ENCODE results near the gene TSKS. TPM values are rescaled to one million over a fixed set of nuclear protein-coding genes. Genes with fewer than 3 reads are reported as not detected.

Gene TSKS
- total and polyA plus RNA-seq, 2 donors (not counting 1 experiment from before 2014, with no cell fraction given), result not detected

- H3K4me2 ChIP-seq (ENCODE audit: extremely low read depth, insufficient read depth, low read length), result no peak overlapping the region
- TF ChIP-seq, protein P1, sequence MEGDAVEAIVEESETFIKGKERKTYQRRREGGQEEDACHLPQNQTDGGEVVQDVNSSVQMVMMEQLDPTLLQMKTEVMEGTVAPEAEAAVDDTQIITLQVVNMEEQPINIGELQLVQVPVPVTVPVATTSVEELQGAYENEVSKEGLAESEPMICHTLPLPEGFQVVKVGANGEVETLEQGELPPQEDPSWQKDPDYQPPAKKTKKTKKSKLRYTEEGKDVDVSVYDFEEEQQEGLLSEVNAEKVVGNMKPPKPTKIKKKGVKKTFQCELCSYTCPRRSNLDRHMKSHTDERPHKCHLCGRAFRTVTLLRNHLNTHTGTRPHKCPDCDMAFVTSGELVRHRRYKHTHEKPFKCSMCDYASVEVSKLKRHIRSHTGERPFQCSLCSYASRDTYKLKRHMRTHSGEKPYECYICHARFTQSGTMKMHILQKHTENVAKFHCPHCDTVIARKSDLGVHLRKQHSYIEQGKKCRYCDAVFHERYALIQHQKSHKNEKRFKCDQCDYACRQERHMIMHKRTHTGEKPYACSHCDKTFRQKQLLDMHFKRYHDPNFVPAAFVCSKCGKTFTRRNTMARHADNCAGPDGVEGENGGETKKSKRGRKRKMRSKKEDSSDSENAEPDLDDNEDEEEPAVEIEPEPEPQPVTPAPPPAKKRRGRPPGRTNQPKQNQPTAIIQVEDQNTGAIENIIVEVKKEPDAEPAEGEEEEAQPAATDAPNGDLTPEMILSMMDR (conservative IDR thresholded peaks at IDR 0.05 in 1 of 2, IDR thresholded peaks at IDR 0.05 in 1 of 2; ENCODE audit: low read depth in 1 of 2, low read length in 2 of 2), result no peak
- no peak for TF ChIP-seq EZH2 (IDR thresholded peaks at IDR 0.05; ENCODE audit: low read length, missing control alignments)
- no peak overlapping the region for H2AFZ ChIP-seq (ENCODE audit: low read length)
- H3K79me2 ChIP-seq (ENCODE audit: control insufficient read depth, insufficient read depth, low read length), result no peaks in the 10 kb centered on the region
- no peaks in the 10 kb centered on the region for H3K9me3 ChIP-seq (ENCODE audit: control insufficient read depth, insufficient read depth, low read depth, low read length)
- H3K9ac ChIP-seq (ENCODE audit: insufficient read depth, low read length), result no peak overlapping the region
- no peak overlapping the region for H3K27ac ChIP-seq (ENCODE audit: insufficient read depth, low read length)
- no peaks in the 10 kb centered on the region for H4K20me1 ChIP-seq (ENCODE audit: control insufficient read depth, extremely low read depth, insufficient read depth, low read length)
- no peaks in the 10 kb centered on the region for H3K27me3 ChIP-seq (ENCODE audit: control insufficient read depth, insufficient read depth, low read length)
- peaks cover 4% of the 10 kb centered on the region for H3K4me1 ChIP-seq (ENCODE audit: control insufficient read depth, extremely low read depth, insufficient read depth, low read length)
- no peaks in the 10 kb centered on the region for H3K36me3 ChIP-seq (ENCODE audit: control insufficient read depth, insufficient read depth, low read length)
- DNase-seq (ENCODE audit: low read depth in 2 of 2), result no peak
- no peak overlapping the region for H3K4me3 ChIP-seq (replicated peaks in 1 of 4; ENCODE audit: control extremely low read depth in 1 of 4, insufficient read depth in 1 of 4, low read depth in 3 of 4, low read length in 4 of 4)
Observed at GRCh38 chr19:49705919-49706318, 57.2 kb downstream of the TSKS start.

DNA sequence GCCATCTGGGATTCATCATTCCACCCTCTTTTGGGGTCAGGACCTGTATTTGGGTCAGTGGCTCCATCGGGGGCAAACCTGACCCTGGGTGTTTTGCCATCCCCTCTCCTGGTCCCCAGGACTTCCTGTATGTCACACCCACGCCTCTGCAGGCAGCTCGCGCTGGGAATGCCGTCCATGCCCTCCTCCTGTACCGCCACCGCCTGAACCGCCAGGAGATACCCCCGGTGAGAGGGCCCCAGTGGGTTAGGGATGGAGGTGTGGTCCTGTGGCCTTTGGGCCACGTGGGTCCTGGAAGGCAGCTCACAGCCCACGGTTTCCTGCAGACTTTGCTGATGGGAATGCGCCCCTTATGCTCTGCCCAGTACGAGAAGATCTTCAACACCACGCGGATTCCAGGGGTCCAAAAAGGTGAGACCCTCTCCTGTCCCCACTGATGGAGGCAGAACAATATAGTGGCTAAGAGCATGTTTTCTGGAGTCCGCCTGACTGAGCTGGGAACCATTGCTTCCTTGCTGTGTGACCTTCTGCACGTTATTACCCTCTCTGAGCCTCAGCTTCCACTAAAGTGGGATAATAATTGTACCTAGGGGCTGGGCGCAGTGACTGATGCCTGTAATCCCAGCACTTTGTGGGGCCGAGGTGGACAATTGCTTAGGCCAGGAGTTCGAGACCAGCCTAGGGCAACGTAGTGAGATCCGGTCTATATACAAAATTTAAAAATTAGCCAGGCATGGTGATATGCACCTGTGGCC is 58.0 kb downstream of the TSKS start:
- Histone ChIP-seq H3K9me3 (ENCODE audit: control insufficient read depth, insufficient read depth, low read depth, low read length) (no peaks in the 10 kb centered on the region), H3K4me1 (ENCODE audit: control insufficient read depth, extremely low read depth, insufficient read depth, low read length) (no peaks in the 10 kb centered on the region), H2AFZ (ENCODE audit: low read length) (no peak overlapping the region), H3K27ac (ENCODE audit: insufficient read depth, low read length) (no peak overlapping the region), H4K20me1 (ENCODE audit: control insufficient read depth, extremely low read depth, insufficient read depth, low read length) (no peaks in the 10 kb centered on the region), H3K9ac (ENCODE audit: insufficient read depth, low read length) (no peak overlapping the region), H3K36me3 (ENCODE audit: control insufficient read depth, insufficient read depth, low read length) (no peaks in the 10 kb centered on the region), H3K79me2 (ENCODE audit: control insufficient read depth, insufficient read depth, low read length) (no peaks in the 10 kb centered on the region), H3K4me3 (replicated peaks in 1 of 4; ENCODE audit: control extremely low read depth in 1 of 4, insufficient read depth in 1 of 4, low read depth in 3 of 4, low read length in 4 of 4) (no peak overlapping the region), H3K27me3 (ENCODE audit: control insufficient read depth, insufficient read depth, low read length) (no peaks in the 10 kb centered on the region), H3K4me2 (ENCODE audit: extremely low read depth, insufficient read depth, low read length) (no peak overlapping the region)
- DNase-seq (ENCODE audit: low read depth in 2 of 2), result no peak
- TF ChIP-seq, protein P1 (conservative IDR thresholded peaks at IDR 0.05 in 1 of 2, IDR thresholded peaks at IDR 0.05 in 1 of 2; ENCODE audit: low read depth in 1 of 2, low read length in 2 of 2), result no peak
- TF ChIP-seq EZH2 (IDR thresholded peaks at IDR 0.05; ENCODE audit: low read length, missing control alignments), result no peak

DNA sequence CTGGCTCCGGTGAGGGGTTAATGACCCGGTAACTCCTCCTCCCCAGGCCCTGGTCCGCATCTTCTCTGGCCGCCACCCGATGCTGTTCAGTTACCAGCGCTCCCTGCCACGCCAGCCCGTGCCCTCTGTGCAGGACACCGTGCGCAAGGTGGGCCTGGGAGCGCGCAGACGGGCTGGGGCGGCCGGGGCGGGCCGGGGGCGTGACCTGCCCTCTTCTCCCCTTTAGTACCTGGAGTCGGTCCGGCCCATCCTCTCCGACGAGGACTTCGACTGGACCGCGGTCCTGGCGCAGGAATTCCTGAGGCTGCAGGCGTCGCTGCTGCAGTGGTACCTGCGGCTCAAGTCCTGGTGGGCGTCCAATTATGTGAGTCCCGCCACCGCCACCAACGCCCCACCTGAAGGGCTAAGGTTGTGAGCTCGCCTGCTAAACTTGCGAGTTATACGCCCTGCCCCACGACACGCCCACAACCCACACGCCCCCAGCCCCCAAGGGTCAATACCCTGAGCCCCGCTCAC is 61.8 kb downstream of the TSKS start:
- H3K4me3 ChIP-seq (replicated peaks in 1 of 4; ENCODE audit: control extremely low read depth in 1 of 4, insufficient read depth in 1 of 4, low read depth in 3 of 4, low read length in 4 of 4), result no peak overlapping the region
- H3K27ac ChIP-seq (ENCODE audit: insufficient read depth, low read length), result no peak overlapping the region
- DNase-seq (ENCODE audit: low read depth in 2 of 2), result no peak
- no peak for TF ChIP-seq EZH2 (IDR thresholded peaks at IDR 0.05; ENCODE audit: low read length, missing control alignments)
- TF ChIP-seq, protein P1 (conservative IDR thresholded peaks at IDR 0.05 in 1 of 2, IDR thresholded peaks at IDR 0.05 in 1 of 2; ENCODE audit: low read depth in 1 of 2, low read length in 2 of 2), result no peak
- H3K36me3 ChIP-seq (ENCODE audit: control insufficient read depth, insufficient read depth, low read length), result no peaks in the 10 kb centered on the region
- H3K9ac ChIP-seq (ENCODE audit: insufficient read depth, low read length), result no peak overlapping the region
- H3K27me3 ChIP-seq (ENCODE audit: control insufficient read depth, insufficient read depth, low read length), result no peaks in the 10 kb centered on the region
- no peaks in the 10 kb centered on the region for H3K4me1 ChIP-seq (ENCODE audit: control insufficient read depth, extremely low read depth, insufficient read depth, low read length)
- H3K4me2 ChIP-seq (ENCODE audit: extremely low read depth, insufficient read depth, low read length), result no peak overlapping the region
- H3K79me2 ChIP-seq (ENCODE audit: control insufficient read depth, insufficient read depth, low read length), result no peaks in the 10 kb centered on the region
- H2AFZ ChIP-seq (ENCODE audit: low read length), result no peak overlapping the region
- no peaks in the 10 kb centered on the region for H4K20me1 ChIP-seq (ENCODE audit: control insufficient read depth, extremely low read depth, insufficient read depth, low read length)
- no peaks in the 10 kb centered on the region for H3K9me3 ChIP-seq (ENCODE audit: control insufficient read depth, insufficient read depth, low read depth, low read length)

Data from fibroblast of lung (primary cell).